HG03060 (cell line): ENCODE measurements around the gene SLC2A4.

Experiments used
- ATAC-seq: cut with Tn5 transposase; IDR thresholded peaks from one replicate; pipeline ENCODE4 v1.9.1; 2021; ENCODE audit warnings: low read depth, moderate number of reproducible peaks; ENCODE audit not compliant: unreplicated experiment

The SLC2A4 gene

DNA sequence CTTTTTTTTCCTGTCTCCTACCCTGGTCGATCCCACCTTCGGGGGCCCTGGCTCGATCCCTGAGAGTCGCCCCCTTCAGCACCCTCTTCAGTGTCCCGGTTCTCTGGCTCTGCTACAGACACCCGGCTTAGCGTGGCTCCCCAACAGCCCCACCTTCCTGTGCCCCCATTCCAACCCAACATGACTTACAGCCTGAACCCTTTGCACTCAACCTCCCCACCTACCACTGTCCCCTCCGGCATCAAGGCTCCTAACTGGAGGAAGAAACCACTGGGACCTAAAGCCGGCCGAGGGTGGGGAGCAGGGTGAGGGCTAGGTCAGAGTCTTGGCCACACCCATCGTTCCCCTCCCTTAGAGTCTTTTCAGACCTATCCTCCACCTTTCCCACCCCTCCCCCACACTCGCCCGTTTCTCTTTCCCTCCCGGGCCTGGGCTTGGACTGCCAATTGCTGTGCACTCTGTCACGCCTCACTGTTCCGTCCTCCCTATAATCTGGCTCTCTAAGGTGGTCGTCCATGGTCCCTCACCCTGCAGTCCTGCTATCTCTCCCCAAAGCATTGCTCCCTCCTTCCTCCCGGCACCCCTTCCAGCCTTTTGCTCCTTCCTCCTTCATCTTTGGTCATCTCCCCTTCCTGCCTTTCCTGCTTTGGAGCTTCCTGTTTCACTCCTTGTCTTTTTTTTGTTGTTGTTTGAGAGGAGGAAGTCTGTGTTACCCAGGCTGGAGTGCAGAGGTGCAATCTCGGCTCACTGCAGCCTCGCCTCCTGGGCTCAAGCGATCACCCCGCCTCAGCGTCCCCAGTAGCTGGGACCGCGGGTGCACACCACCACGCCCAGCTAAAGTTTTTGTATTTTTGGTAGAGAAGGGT lies 18.4 kb upstream of the SLC2A4 start:
- ATAC-seq: no peak

DNA sequence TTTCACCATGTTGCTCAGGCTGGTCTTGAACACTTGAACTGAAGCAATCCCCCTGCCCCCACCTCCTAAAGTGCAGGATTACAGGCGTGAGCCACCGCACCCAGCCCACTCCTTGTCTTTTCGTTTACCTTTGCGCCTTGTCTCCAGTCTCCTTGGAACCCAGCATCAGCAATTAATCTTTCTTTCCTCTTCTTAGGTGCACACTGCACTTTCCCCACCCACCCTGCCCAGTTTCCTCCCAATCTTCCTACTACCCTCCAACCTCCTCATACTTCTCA lies 17.8 kb upstream of the SLC2A4 start:
- ATAC-seq: no peak

DNA sequence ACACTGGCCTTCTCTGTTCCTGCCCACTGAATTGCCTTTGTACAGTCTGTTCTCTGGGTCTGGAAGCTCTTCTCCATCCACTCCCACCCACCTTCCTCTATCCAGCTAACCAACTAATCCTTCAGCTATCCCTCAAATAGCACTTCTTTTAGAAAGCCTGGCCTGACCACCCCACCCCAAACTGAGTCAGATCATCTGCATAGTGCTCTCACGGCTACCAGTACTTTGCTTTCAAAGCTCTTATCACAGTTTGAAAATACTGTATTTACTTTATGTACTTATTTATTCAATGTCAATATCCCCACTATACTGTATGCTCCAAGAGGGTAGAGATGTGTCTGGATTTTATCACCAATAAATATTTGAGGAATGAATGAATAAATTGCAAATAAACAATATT lies 14.7 kb upstream of the SLC2A4 start:
- ATAC-seq: no peak

DNA sequence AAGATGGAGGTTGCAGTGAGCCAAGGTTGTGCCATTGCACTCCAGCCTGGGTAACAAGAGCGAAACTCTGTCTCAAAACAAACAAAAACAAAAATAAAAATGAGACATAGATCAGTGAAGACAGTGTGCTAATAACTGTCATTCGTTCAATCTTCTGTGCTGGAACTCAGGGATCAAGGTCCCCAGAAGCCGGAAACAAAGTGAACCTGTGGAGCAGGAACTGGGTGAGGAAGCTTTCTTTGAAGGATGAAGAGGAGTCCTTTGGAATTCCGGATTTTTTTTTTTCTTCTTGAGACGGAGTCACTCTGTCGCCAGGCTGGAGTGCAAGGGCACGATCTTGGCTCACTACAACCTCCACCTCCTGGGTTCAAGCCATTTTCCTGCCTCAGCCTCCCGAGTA lies 2.1 kb upstream of the SLC2A4 start:
- no peak for ATAC-seq

DNA sequence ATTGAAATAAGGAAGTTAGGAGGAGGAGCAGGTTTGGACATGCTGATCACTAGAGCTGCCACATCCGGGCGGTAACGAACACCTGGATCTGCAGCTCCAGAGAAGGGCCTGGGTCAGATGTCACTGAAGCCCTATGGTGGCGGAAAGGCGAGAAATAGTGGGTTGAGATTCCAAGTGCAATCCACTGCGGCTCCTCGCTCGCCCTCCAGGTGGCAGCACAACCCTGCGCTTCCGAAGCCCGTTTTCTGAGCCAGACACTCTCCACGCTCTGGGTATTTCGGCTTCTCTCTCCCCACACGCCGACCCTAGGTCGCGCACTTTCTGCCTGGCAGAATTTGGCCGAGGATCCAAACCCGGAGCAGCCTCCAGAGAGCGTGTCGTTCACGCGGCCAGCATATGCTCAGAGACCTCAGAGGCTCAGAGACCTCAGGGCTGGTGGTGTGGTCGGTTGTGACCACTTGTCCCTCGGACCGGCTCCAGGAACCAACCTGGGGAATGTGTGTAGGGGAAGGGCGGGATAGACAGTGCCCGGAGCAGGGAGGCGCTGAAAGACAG lies 922 bp upstream of the SLC2A4 start:
- peak; percentile 66 for ATAC-seq

DNA sequence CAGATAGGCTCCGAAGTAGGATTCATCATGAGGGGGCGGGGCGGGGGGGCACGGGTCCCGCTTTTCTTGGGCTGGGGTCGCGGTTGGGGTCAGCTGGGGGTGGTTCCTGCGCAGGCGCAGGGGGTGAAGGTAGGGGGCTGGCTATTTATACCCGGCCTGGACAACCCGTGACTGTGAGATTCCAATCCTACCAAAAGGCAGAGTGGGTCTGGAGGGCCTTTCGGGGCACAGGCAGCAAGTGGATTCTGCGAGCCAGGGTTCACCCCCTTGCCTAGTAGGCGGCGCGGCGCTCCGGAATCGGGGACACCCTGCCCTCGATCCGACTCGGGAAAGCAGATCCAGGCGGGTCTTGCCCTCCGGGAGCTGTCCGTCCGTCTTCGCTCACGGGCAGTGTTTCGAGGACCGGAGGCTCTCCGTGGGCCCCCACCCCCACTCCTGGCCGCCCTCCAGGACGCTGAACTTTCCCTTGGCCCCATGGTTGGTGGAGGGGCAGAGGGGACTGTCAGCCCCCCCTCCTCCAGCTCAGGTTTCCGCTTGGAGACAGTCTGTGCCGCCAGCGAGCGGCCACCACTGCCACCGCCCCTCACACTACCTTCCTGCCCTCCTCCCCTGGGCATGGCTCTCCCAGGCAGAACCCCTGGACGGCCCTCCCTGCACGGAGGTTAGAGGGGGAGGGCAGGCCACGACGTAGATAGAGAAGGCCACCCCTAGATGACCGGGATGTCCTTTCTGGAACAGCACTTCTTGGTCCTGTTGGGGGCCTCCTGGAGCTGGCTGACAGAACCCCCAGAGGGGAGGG lies 634 bp downstream of the SLC2A4 start:
- ATAC-seq: no peak

DNA sequence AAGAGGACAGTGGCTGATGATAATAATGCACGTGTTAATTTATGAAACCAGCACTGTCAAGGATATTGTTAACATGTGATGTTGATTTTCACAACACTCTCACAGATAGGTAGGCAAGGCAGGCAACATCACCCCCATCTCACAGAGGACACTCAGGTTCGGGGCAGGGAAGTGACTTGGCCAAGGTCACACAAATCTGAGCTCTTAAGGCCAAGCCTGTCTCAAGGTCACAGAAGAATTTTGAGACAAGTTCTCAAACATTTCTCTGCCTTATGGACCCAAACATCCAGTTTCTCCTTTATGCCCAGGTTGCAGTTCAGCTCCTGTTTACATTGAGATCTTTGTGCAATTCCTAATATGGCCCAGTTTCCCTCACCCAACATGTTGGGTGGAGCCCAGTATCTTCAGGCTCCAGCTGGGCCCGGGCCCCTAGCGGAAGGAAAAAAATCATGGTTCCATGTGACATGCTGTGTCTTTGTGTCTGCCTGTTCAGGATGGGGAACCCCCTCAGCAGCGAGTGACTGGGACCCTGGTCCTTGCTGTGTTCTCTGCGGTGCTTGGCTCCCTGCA lies 1.3 kb downstream of the SLC2A4 start:
- no peak for ATAC-seq

DNA sequence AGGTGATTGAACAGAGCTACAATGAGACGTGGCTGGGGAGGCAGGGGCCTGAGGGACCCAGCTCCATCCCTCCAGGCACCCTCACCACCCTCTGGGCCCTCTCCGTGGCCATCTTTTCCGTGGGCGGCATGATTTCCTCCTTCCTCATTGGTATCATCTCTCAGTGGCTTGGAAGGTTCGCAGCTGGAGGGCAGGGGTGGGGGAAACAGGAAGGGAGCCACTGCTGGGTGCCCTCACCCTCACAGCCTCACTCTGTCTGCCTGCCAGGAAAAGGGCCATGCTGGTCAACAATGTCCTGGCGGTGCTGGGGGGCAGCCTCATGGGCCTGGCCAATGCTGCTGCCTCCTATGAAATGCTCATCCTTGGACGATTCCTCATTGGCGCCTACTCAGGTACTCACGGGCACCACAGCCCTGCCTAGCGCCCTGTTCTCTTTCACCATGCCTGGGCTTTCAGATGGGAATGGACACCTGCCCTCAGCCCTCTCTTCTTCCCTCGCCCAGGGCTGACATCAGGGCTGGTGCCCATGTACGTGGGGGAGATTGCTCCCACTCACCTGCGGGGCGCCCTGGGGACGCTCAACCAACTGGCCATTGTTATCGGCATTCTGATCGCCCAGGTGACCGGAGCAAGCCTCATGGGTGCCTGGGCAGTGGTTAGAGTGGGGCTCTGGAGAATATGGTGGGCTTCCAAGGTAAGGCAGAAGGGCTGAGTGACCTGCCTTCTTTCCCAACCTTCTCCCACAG lies 2.1 kb downstream of the SLC2A4 start:
- no peak for ATAC-seq

DNA sequence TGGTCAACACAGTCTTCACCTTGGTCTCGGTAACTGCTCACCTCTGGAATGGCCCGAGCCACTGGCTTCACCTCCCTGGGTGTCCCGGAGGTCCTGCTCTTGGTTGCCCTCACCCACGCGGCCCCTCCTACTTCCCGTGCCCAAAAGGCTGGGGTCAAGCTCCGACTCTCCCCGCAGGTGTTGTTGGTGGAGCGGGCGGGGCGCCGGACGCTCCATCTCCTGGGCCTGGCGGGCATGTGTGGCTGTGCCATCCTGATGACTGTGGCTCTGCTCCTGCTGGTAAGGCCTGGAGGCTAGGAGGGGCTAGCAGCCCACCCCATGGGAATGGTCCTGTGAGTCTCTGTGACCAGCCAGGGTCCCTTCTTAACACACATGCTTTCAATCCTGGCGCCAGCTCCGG lies 3.4 kb downstream of the SLC2A4 start:
- ATAC-seq: no peak

DNA sequence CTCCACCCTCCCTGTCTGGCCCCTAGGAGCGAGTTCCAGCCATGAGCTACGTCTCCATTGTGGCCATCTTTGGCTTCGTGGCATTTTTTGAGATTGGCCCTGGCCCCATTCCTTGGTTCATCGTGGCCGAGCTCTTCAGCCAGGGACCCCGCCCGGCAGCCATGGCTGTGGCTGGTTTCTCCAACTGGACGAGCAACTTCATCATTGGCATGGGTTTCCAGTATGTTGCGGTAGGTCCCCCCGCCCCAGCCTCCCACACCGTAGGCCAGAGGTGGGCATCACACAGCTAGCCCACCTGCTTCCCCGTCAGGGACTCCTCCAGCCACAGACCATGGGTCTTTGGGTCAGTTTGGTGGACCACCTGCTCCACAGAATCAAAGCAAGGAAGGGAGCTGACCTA lies 4.2 kb downstream of the SLC2A4 start:
- no peak for ATAC-seq

DNA sequence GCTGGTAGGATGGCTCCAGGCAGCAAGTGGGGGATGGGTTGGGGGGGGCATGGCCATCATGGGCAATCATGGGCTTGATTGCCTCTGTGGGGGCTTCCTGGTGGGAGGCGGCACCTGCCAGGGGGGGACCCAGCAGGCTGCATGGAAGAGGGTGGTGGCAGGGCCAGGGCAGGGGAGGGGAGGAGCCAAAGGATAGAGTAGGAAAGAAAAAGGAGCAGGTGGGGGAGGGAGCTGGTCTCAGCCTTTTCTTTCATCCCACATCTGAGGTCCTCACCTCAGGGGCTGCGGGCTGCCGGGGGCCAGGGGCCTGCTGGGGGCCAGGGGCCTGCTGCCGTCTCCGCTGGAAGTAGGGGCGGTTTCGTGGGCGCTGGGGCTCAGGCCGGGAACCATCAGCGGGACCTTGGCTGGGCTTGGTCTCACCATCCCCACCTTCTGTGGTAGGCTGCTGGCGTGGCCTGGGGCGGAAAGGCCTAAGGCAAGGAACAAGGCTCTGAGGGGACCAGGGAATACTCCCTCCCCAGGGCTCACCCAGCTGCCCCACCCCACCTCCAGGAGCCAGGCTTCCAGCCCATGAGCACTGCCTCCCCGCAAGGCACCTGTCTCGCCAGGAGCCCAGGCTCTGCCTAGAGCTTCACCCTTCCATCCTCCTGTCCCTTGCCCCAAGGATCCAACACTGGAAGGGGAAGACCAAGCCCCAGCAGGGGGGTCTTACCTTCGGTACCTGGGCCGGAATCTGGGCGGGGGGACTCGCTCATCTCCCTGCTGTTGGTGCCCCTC lies 7.9 kb downstream of the SLC2A4 start:
- no peak for ATAC-seq

DNA sequence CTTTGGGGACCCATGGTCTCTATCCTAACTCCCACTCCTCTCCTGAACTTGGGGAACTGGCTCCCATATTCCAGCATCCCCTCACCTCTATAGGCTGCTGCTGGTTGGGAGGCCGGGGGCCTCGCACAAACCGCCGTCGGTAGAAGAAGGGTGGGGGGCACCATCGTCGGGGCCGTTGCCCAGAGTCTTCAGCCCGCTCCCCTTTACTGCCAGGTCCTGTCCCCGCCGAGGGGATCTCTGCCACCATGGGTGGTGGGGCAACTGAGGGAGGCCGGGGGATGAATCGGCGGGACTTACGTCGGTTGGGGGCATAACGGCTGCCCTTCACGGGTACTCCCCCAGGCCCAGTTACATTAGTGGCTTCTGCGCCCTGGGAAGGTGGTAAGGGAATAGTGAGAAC lies 8.6 kb downstream of the SLC2A4 start:
- ATAC-seq: no peak

DNA sequence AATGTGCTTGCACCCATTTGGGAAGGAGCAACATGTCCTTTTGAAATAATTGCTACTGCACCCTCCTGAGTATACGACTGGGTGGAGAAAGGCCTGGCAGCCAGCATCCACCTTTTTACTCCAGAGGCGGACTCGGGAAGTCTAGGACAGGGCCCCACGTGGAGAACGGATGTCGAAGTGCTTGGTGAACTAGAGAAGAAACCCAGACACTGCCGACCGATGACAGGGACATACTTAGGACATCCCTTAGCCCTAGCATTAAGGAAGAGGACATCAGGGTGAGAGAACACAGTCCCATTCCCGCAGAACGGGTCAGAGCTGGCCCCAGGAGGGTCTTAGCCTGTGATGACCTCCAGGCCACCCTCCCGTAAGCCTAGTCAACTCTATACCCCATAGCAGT lies 9.2 kb downstream of the SLC2A4 start:
- ATAC-seq: no peak

DNA sequence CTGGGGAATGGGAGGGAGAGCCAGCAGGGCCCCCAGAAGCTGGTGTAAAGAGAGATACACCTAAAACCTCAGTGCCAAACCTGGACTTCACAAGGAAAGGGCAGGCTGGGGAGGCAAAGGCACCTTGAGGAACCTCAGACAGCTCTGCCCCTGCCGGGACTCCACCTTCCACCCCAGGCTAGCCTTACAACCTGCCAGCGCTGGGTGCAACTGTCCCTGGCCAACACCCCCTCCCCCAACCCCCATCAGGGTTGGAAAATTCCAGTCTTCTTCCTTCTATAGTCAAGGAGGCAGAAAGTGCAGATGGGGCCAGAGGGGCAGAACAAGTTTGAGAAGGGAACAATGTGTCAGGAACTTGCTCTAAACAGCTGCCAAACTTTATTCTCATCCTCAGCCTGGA lies 10.7 kb downstream of the SLC2A4 start:
- ATAC-seq: no peak

DNA sequence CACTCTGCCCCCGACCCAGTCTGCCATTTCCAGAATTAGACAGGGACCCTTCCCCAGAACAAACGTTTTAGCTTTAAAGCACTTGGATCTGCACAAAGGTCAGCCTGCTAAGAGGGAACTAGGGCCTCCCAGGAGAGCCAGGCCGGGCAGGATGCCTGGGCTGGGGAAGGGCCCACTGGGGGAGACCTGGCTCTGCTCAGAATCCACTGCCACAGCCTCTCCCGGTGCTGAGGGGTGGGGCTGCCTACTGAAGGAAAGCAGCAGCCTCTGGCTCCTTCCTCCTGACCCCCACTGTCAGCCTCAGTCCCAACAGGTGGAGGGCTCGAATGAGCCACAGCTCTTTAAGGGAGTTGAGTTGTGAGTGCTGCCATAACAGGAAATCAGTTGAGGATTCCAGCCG lies 11.2 kb downstream of the SLC2A4 start:
- ATAC-seq: no peak

DNA sequence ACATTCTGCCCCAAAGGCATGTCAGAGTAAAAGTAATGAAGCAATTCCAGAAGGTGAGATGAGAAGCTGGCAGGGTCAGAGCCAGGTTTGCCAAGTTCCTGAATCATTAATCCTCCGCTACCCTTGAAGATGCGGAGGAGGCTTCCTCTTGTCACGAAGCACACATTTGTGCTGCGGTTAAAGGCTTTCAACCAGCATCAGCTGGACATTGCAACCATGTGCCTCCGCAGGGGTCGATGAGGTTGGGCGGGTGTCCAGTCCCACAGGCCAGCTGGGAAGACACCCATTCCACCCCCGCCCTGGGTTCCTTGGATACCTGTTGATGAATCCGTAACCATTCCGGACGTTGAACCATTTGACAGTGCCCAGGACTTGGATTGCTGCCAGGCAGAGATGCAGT lies 11.6 kb downstream of the SLC2A4 start:
- ATAC-seq: no peak

DNA sequence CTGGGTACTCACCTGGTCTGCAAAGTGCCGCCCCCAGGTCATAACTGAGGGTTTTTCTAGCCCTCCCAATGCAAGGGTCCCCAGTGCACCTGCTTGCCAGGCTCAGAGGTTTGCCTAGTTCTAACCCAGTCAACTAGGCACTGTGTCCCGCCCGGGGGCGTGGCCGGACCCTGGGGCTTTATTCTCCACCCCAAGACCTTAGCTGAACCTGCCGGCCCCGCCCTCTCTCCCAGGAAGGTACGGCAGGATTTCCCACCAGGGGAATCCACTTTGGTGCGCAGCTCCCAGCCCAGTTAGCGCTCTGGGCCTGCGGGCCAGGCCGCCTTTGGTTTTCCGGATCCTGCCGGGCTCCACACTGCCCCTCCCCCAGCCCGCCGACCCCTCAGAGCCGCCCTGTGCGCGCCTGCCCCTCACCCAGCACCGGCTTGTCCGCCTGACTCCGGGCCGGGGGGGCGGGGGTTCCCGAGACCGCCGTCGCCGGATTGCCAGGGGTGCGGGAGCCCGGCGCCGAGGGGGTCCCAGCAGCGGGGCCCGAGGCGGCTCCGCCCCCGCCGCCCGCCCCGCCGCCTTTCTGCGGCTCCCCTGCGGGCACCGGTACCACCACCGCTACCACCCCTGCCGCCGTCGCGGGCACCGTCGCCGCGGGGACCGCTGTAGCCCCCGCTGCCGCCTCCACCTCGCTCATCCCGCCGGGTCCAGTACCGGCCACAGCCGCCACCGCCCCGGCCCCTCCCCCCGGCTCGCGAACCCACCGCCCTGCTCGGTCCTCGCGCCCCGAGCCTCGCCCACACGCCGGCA lies 12.5 kb downstream of the SLC2A4 start:
- ATAC-seq: no peak

DNA sequence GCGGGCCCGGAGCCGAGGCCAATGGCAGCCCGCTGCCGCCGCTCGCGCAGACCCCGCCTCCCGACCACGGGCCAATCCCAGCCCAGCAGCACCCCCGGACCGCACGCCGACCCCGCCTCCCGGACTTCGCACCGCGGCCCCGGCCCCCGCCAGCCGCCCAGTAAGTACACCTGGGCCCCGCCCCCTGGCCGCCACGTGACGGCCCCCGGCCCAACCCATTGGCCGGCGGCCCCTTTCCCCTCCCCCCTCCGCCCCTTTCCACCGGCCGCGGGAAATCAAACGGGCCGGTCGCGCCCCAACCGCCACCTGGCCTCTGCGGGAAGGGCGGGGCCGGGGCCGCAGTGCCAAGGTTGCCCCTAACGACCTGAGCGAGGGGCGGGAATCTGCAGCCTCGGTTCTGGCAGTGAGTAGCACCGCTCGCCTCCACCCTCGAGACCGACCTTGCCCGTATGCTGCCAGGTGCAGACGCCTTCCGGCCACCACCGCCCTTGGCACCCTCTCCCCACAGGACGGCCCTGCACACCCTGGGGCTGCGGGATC lies 13.2 kb downstream of the SLC2A4 start, which contains the start of gene YBX2:
Gene YBX2 (minus strand): TSS at position 26 of the 540 bp plus-strand sequence. CDS start 139 bp downstream, outside the sequence.
- no peak for ATAC-seq
